Activated B cell treated with CpG ODN at 0.5 μM for 24 hours (primary cell): Measurements from ENCODE around the gene KLHL22. TPM values are rescaled to one million over a fixed set of nuclear protein-coding genes. Genes with fewer than 3 reads are reported as not detected.

Experiments used
- ATAC-seq: fragments of 200-7000 bp; cut with Tn5 transposase; one replicate; pipeline ENCODE4 v1.10.0; 2021; ENCODE audit warnings: low read depth, mild to moderate bottlenecking, moderate library complexity
- CTCF ChIA-PET: fragments of 350-600 bp; sonication (Branson Sonifier 250); formaldehyde crosslinking; loops from one replicate; lab custom pipeline; 2021; ENCODE audit warnings: antibody characterized with exemption; lab: Charles Lee
- POLR2A ChIA-PET: fragments of 350-600 bp; sonication (Branson Sonifier 250); formaldehyde crosslinking; loops from one replicate; lab custom pipeline; 2021; ENCODE audit warnings: antibody characterized with exemption; lab: Charles Lee
- DNase-seq: peaks from one replicate; pipeline ENCODE4 v3.0.0; 2022
- H3K27ac Mint-ChIP-seq: one replicate; pipeline ENCODE4 v1.8.0; 2020; ENCODE audit warnings: mixed read lengths
- H3K27me3 Mint-ChIP-seq: one replicate; pipeline ENCODE4 v1.8.0; 2021; ENCODE audit warnings: mixed read lengths
- H3K36me3 Mint-ChIP-seq: one replicate; pipeline ENCODE4 v1.8.0; 2021; ENCODE audit warnings: low read depth, mixed read lengths
- H3K4me1 Mint-ChIP-seq: one replicate; pipeline ENCODE4 v1.8.0; 2021; ENCODE audit warnings: mixed read lengths
- H3K4me3 Mint-ChIP-seq: one replicate; pipeline ENCODE4 v1.8.0; 2020; ENCODE audit warnings: mild to moderate bottlenecking, mixed read lengths
- H3K9me3 Mint-ChIP-seq: one replicate; pipeline ENCODE4 v1.8.0; 2020; ENCODE audit warnings: mixed read lengths
- intact Hi-C: fragments of 100-400 bp; cut with micrococcal nuclease; formaldehyde crosslinking; loops from one replicate; pipeline ENCODE4 v1.15.1; 2024
- total RNA-seq: library from RNA; stranded (reverse); gene quantifications from 2 replicates; pipeline ENCODE4 v1.2.3, GENCODE V29; 2022
- TF ChIP-seq, protein P1 (sequence below): fragments of 200-600 bp; IDR thresholded peaks from one replicate; pipeline ENCODE4 v1.8.0; 2022; ENCODE audit warnings: antibody characterized with exemption, mild to moderate bottlenecking

Gene KLHL22
- total RNA-seq, 1 donor from 2014 or later: 26.1 TPM

DNA sequence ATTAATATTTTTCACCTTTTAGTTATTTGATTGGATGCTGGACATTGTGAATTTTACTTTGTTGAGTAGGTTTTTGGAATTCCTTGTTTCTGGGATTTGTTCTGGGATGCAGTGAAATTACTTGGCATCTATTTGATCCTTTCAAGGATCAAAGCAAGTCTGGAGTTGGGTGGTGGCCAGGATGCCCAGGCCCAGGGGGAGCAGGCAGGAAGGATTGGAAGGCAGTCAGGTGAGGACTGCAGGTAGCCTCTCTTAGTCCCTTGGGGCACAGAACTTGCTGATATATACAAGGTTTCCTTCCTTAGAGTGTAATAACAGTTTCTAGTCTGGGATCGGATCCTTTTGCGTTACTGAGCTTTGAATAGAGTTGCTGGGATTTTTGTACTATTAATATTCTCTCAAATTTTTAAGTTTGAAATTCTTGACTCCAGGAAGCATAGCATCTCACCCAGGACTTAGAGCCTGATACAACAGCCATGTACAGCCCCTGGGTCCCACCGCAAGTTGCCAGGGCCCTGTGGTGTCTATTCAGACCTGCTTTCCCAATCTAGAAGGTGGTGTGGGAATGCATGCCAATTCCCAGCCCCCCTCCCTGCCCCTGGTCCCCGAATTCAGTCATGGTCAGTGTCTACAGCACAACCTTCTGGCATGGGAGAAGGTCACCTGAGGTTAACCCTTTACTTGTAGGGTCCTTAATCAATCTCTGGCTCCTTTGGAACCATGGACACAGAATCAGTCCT is 95.6 kb downstream of the KLHL22 start:
- Mint-ChIP-seq H3K4me1 (peaks cover 18% of the 10 kb centered on the region), H3K27ac (no peak overlapping the region), H3K4me3 (no peak overlapping the region), H3K27me3 (no peaks in the 10 kb centered on the region), H3K36me3 (peaks cover 20% of the 10 kb centered on the region), H3K9me3 (no peaks in the 10 kb centered on the region)
- DNase-seq (no peak), ATAC-seq (no peak)
- TF ChIP-seq, protein P1, sequence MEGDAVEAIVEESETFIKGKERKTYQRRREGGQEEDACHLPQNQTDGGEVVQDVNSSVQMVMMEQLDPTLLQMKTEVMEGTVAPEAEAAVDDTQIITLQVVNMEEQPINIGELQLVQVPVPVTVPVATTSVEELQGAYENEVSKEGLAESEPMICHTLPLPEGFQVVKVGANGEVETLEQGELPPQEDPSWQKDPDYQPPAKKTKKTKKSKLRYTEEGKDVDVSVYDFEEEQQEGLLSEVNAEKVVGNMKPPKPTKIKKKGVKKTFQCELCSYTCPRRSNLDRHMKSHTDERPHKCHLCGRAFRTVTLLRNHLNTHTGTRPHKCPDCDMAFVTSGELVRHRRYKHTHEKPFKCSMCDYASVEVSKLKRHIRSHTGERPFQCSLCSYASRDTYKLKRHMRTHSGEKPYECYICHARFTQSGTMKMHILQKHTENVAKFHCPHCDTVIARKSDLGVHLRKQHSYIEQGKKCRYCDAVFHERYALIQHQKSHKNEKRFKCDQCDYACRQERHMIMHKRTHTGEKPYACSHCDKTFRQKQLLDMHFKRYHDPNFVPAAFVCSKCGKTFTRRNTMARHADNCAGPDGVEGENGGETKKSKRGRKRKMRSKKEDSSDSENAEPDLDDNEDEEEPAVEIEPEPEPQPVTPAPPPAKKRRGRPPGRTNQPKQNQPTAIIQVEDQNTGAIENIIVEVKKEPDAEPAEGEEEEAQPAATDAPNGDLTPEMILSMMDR: no peak
- CTCF ChIA-PET: no interaction called here
- POLR2A ChIA-PET: no interaction called here
- intact Hi-C loops: no loop called here

- Mint-ChIP-seq H3K4me3 (no peak overlapping the region), H3K36me3 (peaks cover 11% of the 10 kb centered on the region), H3K27ac (no peak overlapping the region), H3K27me3 (no peaks in the 10 kb centered on the region), H3K4me1 (peaks cover 31% of the 10 kb centered on the region), H3K9me3 (no peaks in the 10 kb centered on the region)
- CTCF ChIA-PET: no interaction called here
- POLR2A ChIA-PET: no interaction called here
- ATAC-seq: no peak
- intact Hi-C loops: no loop called here
- TF ChIP-seq, protein P1: no peak
- no peak for DNase-seq
These were observed 97.2 kb downstream of the KLHL22 start for GRCh38 chr22:20398420-20398819.

DNA sequence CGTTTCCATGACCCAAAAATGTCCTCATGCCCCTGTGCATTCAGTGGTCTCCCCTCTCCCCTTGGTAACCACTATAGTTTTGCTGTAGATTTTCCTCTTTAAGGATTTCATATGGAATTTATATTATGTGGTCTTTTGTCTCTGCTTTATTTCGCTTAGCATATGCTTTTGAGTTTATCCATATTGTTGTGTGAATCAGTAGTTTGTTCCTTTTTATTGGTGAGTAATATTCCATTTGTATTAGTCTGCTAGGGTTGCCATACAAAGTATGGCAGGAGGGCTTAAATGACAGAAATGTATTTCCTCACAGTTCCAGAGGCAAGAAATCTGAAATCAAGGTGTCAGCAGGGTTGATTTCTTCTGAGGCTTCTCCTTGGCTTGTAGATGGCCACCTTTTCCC is 98.1 kb downstream of the KLHL22 start:
- intact Hi-C loops: no loop called here
- peaks cover 33% of the 10 kb centered on the region for H3K4me1 Mint-ChIP-seq
- no peaks in the 10 kb centered on the region for H3K9me3 Mint-ChIP-seq
- CTCF ChIA-PET: no interaction called here
- H3K27ac Mint-ChIP-seq: no peak overlapping the region
- DNase-seq (no peak), ATAC-seq (no peak)
- no peak overlapping the region for H3K4me3 Mint-ChIP-seq
- TF ChIP-seq, protein P1: no peak
- POLR2A ChIA-PET: no interaction called here
- peaks cover 7% of the 10 kb centered on the region for H3K36me3 Mint-ChIP-seq
- no peaks in the 10 kb centered on the region for H3K27me3 Mint-ChIP-seq

GRCh38 chr22:20396639-20397038 is 99.0 kb downstream of the KLHL22 start:
- POLR2A ChIA-PET: no interaction called here
- Mint-ChIP-seq H3K4me3 (peak overlapping the region; percentile 39), H3K36me3 (peaks cover 7% of the 10 kb centered on the region), H3K4me1 (peaks cover 33% of the 10 kb centered on the region), H3K27me3 (no peaks in the 10 kb centered on the region), H3K27ac (no peak overlapping the region), H3K9me3 (no peaks in the 10 kb centered on the region)
- ATAC-seq: no peak
- DNase-seq: no peak
- TF ChIP-seq, protein P1: no peak
- intact Hi-C loops: no loop called here
- CTCF ChIA-PET: interaction anchor here (1.4 kb wide), 1 partner anchor 22 kb away, joined by 3 read pairs; no protein-coding TSS in a partner anchor

DNA sequence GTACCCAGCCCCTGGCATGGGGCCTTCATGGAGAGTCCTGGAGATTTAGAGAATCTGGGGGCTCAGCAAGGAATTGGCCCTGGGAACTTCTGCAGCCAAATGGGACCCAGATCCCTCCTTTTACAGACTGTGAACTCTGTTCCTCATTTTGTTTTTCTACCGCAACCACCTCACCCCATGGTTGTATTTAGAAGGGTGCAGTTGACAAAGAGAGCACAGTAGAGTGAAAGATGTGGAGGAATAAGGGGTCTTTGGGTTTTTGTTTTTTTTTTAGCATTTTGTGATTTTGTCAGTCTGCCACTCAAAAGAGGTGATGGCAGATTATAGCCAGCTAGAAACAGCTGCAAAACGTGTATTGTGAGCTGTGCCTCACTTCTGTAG is 99.7 kb downstream of the KLHL22 start:
- H3K4me3 Mint-ChIP-seq: no peak overlapping the region
- peaks cover 33% of the 10 kb centered on the region for H3K4me1 Mint-ChIP-seq
- DNase-seq: no peak
- peaks cover 7% of the 10 kb centered on the region for H3K36me3 Mint-ChIP-seq
- ATAC-seq: no peak
- no peaks in the 10 kb centered on the region for H3K9me3 Mint-ChIP-seq
- TF ChIP-seq, protein P1: no peak
- intact Hi-C loops: loop anchor here (2.0 kb wide), 1 partner anchor 463 kb away; the partner anchor contains the start of genes PI4KA and SNAP29
- no peak overlapping the region for H3K27ac Mint-ChIP-seq
- CTCF ChIA-PET: interaction anchor here (1.1 to 1.4 kb wide), 2 partner anchors 22 to 168 kb away, joined by 3 read pairs; no protein-coding TSS in a partner anchor
- H3K27me3 Mint-ChIP-seq: no peaks in the 10 kb centered on the region
- POLR2A ChIA-PET: no interaction called here
